ENCODE measurements around the gene TUNAR. TPM values are rescaled to one million over a fixed set of nuclear protein-coding genes. Genes with fewer than 3 reads are reported as not detected.

The TUNAR gene
- polyA plus RNA-seq, 10 donors = 0.05 to 0.50 (median 0.16) TPM; not detected in 5

- no peak for DNase-seq
Observed at GRCh38 chr14:95871531-95871930, 5.1 kb upstream of the TUNAR start.

GRCh38 chr14:95872777-95873176, 3.9 kb upstream of the TUNAR start:
- DNase-seq = no peak

GRCh38 chr14:95875831-95876760, 536 bp upstream of the TUNAR start:
- no peak for DNase-seq

- DNase-seq = no peak
Observed at GRCh38 chr14:95877633-95878032, 1.0 kb downstream of the TUNAR start.

GRCh38 chr14:95884377-95884776, 7.7 kb downstream of the TUNAR start:
- DNase-seq = no peak

- DNase-seq = no peak
Observed at GRCh38 chr14:95885278-95885677, 8.6 kb downstream of the TUNAR start.

GRCh38 chr14:95885866-95886265, 9.2 kb downstream of the TUNAR start:
- DNase-seq = no peak

- DNase-seq = no peak
Observed at GRCh38 chr14:95886366-95887056, 9.9 kb downstream of the TUNAR start.

GRCh38 chr14:95887351-95887750, 10.7 kb downstream of the TUNAR start:
- DNase-seq = no peak

- DNase-seq = no peak
Observed at GRCh38 chr14:95889236-95889979, 12.8 kb downstream of the TUNAR start.

- DNase-seq = peak in 1 of 3 donors; percentile 29
Observed at GRCh38 chr14:95891742-95892141, 15.1 kb downstream of the TUNAR start.

- no peak for DNase-seq
Observed at GRCh38 chr14:95892142-95892541, 15.5 kb downstream of the TUNAR start.

GRCh38 chr14:95895720-95896119, 19.1 kb downstream of the TUNAR start:
- DNase-seq = no peak

GRCh38 chr14:95896498-95897135, 20.0 kb downstream of the TUNAR start:
- no peak for DNase-seq

- DNase-seq = no peak
Observed at GRCh38 chr14:95897280-95897679, 20.6 kb downstream of the TUNAR start.

- no peak for DNase-seq
Observed at GRCh38 chr14:95901054-95901453, 24.4 kb downstream of the TUNAR start.

GRCh38 chr14:95902273-95902826, 25.7 kb downstream of the TUNAR start:
- no peak for DNase-seq

GRCh38 chr14:95903165-95903564, 26.5 kb downstream of the TUNAR start:
- DNase-seq = no peak

- DNase-seq = no peak
Observed at GRCh38 chr14:95903616-95904107, 27.0 kb downstream of the TUNAR start.

- DNase-seq = no peak
Observed at GRCh38 chr14:95906591-95906990, 30.0 kb downstream of the TUNAR start.

GRCh38 chr14:95910628-95911027, 34.0 kb downstream of the TUNAR start:
- DNase-seq = no peak
